Tibial nerve (tissue), 4 donors: ENCODE data around the gene MRGPRD. TPM values are rescaled to one million over a fixed set of nuclear protein-coding genes. Genes with fewer than 3 reads are reported as not detected.

Experiments
- DNase-seq, 2 donors: peaks; one replicate each; pipeline ENCODE4 v3.0.0-alpha.2; 2019; ENCODE audit warnings: low spot score in 2 of 2
- H3K27ac ChIP-seq, 4 donors: fragments of 200-600 bp; sonication (generic) in 3 of 4; one replicate each; pipeline ENCODE4 v1.5.1; 2017 to 2019; ENCODE audit warnings: mild to moderate bottlenecking in 1 of 4
- H3K27me3 ChIP-seq, 2 donors: fragments of 200-600 bp; sonication (generic) in 1 of 2; one replicate each; pipeline versions ENCODE4 v1.5.1 to v1.6.0; 2017 to 2019
- H3K36me3 ChIP-seq, 3 donors: fragments of 200-600 bp; sonication (generic); one replicate each; pipeline ENCODE4 v1.5.1; 2018 to 2019
- H3K4me1 ChIP-seq, 4 donors: fragments of 200-600 bp; sonication (generic) in 3 of 4; one replicate each; pipeline ENCODE4 v1.5.1; 2017 to 2019
- H3K4me3 ChIP-seq, 4 donors: fragments of 200-600 bp; sonication (generic) in 3 of 4; one replicate each; pipeline ENCODE4 v1.5.1; 2017 to 2019; ENCODE audit warnings: mild to moderate bottlenecking in 1 of 4, moderate library complexity in 1 of 4
- H3K9me3 ChIP-seq, 4 donors: fragments of 200-600 bp; sonication (generic) in 3 of 4; one replicate each; pipeline ENCODE4 v1.5.1; 2017 to 2019
- EP300 ChIP-seq, 2 donors: sonication (generic); formaldehyde crosslinking; IDR thresholded peaks; one replicate each; pipeline ENCODE4 v1.6.1; 2017; ENCODE audit warnings: antibody characterized with exemption in 2 of 2, mild to moderate bottlenecking in 1 of 2
- POLR2A ChIP-seq, 2 donors: fragments of 450-650 bp; IDR thresholded peaks; one replicate each; pipeline ENCODE4 v1.6.1; 2017; ENCODE audit warnings: antibody characterized with exemption in 2 of 2, mild to moderate bottlenecking in 2 of 2, moderate library complexity in 2 of 2
- WGBS, 2 donors: methylation state at CpG; one replicate each; pipeline ENCODE4 v1.1.5; 2018; 5-methylcytosine and 5-hydroxymethylcytosine counted together
- total RNA-seq, 4 donors: library from RNA; depleted of rRNA; stranded (reverse); fragments of >200 nt; gene quantifications; one replicate each; pipeline ENCODE4 v1.1.0, GENCODE V29; 2016
- TF ChIP-seq, protein P1 (sequence below), 5 experiments: fragments of 200-600 bp in 3 of 5; fragments of 450-650 bp in 2 of 5; sonication (generic) in 3 of 5; IDR thresholded peaks; one replicate each; pipeline ENCODE4 v1.5.1; 2016 to 2019; ENCODE audit warnings: antibody characterized with exemption in 5 of 5, mild to moderate bottlenecking in 3 of 5, moderate library complexity in 2 of 5

MRGPRD gene
- total RNA-seq, 4 donors from 2014 or later = not detected

DNA sequence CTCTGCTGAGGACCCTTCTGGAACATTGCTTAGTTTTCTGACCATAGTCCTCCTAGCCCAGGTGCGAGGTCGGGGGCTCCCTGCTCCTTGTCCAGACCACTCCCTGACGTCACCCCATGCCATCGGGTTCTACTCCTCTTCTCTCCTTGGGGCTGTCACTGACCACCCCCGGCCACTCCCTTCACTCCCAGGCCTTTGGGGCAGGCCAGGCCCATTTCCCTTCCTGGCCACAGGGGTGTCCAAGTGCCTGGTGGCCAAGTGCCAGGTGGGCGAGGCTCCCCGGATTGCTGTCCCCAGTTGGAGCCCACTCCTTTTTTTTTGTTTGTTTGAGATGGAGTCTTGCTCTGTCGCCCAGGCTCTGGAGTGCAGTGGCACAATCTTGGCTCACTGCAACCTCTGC lies 19.5 kb downstream of the MRGPRD start:
- peaks cover 0 to 3% (median 0%) of the 10 kb centered on the region in 4 donors for H3K4me1 ChIP-seq
- H3K36me3 ChIP-seq = no peaks in the 10 kb centered on the region
- no peaks in the 10 kb centered on the region for H3K27me3 ChIP-seq
- TF ChIP-seq POLR2A (IDR thresholded peaks at IDR 0.05) (no peak), EP300 (IDR thresholded peaks at IDR 0.05) (no peak)
- TF ChIP-seq, protein P1, sequence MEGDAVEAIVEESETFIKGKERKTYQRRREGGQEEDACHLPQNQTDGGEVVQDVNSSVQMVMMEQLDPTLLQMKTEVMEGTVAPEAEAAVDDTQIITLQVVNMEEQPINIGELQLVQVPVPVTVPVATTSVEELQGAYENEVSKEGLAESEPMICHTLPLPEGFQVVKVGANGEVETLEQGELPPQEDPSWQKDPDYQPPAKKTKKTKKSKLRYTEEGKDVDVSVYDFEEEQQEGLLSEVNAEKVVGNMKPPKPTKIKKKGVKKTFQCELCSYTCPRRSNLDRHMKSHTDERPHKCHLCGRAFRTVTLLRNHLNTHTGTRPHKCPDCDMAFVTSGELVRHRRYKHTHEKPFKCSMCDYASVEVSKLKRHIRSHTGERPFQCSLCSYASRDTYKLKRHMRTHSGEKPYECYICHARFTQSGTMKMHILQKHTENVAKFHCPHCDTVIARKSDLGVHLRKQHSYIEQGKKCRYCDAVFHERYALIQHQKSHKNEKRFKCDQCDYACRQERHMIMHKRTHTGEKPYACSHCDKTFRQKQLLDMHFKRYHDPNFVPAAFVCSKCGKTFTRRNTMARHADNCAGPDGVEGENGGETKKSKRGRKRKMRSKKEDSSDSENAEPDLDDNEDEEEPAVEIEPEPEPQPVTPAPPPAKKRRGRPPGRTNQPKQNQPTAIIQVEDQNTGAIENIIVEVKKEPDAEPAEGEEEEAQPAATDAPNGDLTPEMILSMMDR (IDR thresholded peaks at IDR 0.05) = no peak
- no peak overlapping the region for H3K27ac ChIP-seq
- 73 to 75% methylated on average over 8 of the region's 8 CpGs for WGBS, 2 donors
- no peak for DNase-seq
- no peaks in the 10 kb centered on the region for H3K9me3 ChIP-seq
- H3K4me3 ChIP-seq = no peak overlapping the region

DNA sequence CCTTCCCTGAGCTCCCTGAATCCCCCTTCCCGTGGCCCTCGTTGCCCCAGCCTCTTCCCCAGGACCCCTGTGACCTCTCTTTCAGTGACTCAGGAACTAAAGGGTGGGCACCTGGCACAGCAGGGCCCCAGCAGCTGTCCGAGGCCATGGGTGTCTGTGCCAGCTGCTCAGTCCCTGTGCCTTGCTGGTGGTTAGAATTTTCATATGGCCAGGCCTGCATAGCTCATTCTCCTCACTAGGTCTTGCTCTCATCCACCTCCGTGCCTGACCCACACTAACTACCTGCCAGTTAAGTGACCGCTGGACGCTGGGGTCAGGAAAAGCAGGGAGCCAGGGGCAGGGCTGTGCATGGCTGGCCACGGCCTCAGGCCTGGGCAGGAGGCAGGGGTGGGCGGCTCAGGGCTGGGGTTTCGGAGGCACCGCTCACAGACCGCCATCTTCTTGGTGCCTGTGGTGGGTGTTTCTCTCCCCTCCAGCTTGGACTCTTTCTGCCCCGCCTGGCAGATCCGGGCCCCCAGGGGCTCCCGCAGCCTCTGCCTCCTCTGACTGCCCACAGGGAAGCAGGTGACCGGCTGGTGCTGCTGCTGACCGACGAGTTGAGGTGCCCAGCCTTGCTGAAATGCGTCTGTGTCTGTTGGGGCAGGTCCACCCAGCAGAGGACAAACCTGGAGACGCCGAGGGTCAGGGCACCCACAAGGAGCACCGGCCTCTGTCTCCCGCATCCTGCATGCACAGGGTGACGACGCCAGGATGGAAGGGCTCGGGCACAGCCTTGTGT lies 20.3 kb downstream of the MRGPRD start:
- no peak for DNase-seq
- Histone ChIP-seq H3K4me3 (no peak overlapping the region), H3K27ac (no peak overlapping the region), H3K27me3 (no peaks in the 10 kb centered on the region), H3K36me3 (no peaks in the 10 kb centered on the region), H3K9me3 (no peaks in the 10 kb centered on the region), H3K4me1 (peaks cover 0 to 8% (median 1%) of the 10 kb centered on the region in 4 donors)
- WGBS, 2 donors = 81% methylated on average over 13 to 21 of the region's 25 CpGs
- TF ChIP-seq, protein P1 (IDR thresholded peaks at IDR 0.05) = no peak
- TF ChIP-seq POLR2A (IDR thresholded peaks at IDR 0.05) = no peak
- no peak for TF ChIP-seq EP300 (IDR thresholded peaks at IDR 0.05)

DNA sequence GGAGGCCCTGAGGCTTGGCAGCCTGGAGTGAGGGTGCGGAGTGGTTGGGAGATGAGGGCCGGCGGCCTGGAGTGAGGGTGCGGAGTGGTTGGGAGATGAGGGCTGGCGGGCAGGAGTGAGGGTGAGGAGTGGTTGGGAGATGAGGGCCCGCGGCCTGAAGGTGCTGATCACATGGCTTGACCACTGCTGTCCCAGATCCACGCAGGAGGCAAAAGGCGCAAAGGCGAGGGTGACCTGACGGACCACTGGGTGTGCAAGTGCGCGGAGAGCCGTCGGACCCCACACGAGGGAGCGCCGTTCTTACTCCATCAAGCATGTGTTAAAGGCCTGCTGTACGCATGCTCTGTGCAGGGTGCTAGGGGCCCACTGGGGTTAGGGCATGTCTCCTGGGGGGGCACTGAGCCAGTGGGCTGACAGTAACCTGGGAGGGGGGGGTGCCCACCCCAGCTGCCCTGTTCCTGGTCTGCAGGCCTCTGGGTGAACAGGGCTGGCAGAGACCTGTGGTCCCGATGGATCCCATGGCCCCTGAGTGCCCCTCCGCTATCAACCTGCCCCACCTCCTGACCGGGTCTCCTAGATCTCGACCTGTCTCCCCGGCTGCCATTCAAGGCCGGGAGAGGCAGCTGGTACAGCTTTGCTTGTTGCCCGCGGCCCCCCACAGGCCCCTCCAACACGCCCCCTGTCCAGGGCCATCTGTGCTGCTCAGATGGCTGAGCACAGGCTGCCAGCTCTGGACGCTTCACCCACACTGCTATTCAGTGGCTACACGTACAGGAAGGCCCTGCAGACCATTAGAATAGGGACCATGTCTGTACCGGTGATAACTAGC lies 21.1 kb downstream of the MRGPRD start:
- H3K27ac ChIP-seq = no peak overlapping the region
- H3K4me1 ChIP-seq = peaks cover 0 to 16% (median 6%) of the 10 kb centered on the region in 4 donors
- H3K4me3 ChIP-seq = no peak overlapping the region
- H3K9me3 ChIP-seq = no peaks in the 10 kb centered on the region
- TF ChIP-seq, protein P1 (IDR thresholded peaks at IDR 0.05) = no peak
- TF ChIP-seq EP300 (IDR thresholded peaks at IDR 0.05) = no peak
- no peak for TF ChIP-seq POLR2A (IDR thresholded peaks at IDR 0.05)
- no peaks in the 10 kb centered on the region for H3K36me3 ChIP-seq
- no peaks in the 10 kb centered on the region for H3K27me3 ChIP-seq
- no peak for DNase-seq
- 84 to 85% methylated on average over 28 of the region's 31 CpGs for WGBS, 2 donors

DNA sequence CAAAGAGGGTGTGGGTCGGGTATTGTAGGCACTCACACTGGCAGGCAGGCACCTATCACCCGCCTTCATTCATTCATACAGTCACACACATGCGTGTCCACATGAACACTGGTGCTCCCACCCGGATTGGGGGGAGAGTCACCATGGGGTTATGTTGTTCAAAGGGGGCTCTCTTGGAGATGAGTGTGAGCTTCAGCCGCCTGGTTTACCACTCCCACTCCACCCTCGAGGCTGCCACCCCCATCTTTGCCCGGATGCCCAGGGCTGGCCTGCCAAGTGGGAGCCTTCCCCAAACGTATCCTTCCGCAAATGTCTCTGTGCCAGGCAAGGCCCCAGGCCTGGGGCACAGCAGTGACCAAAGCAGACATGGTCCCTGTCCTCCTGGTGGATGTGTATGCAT lies 22.6 kb downstream of the MRGPRD start:
- 88 to 93% methylated on average over 9 of the region's 9 CpGs for WGBS, 2 donors
- no peaks in the 10 kb centered on the region for H3K9me3 ChIP-seq
- H3K4me3 ChIP-seq = no peak overlapping the region
- H3K27me3 ChIP-seq = no peaks in the 10 kb centered on the region
- TF ChIP-seq, protein P1 (IDR thresholded peaks at IDR 0.05) = no peak
- no peak for TF ChIP-seq POLR2A (IDR thresholded peaks at IDR 0.05)
- no peak for TF ChIP-seq EP300 (IDR thresholded peaks at IDR 0.05)
- no peak overlapping the region for H3K27ac ChIP-seq
- peaks cover 0 to 16% (median 6%) of the 10 kb centered on the region in 4 donors for H3K4me1 ChIP-seq
- no peak for DNase-seq
- H3K36me3 ChIP-seq = no peaks in the 10 kb centered on the region
